GM12878 (cell line): ENCODE results near the gene CACNA2D1.
"Not testable (repeated sequence)": the region's sequence is repeated elsewhere in the genome, so short reads cannot be mapped to it uniquely, and the experiment has no call there.

Experiments used
- BRCA1 ChIP-seq: IDR thresholded peaks from 2 replicates; pipeline ENCODE4 v1.6.1; 2011; ENCODE audit warnings: low read depth, low read length, improper control_type of control experiment
- TF ChIP-seq, protein P1 (sequence below): IDR thresholded peaks from 2 replicates; pipeline ENCODE4 v1.6.1; 2011; ENCODE audit warnings: borderline replicate concordance, low read depth, mild to moderate bottlenecking, moderate library complexity, low read length; ENCODE audit not compliant: insufficient read depth, poor library complexity, severe bottlenecking
- TF ChIP-seq, protein P2 (sequence below), 3 experiments: IDR thresholded peaks in 2 of 3; conservative IDR thresholded peaks in 1 of 3; 2 replicates each; pipeline ENCODE4 v1.5.1; 2011; ENCODE audit warnings: low read depth in 3 of 3, low read length in 3 of 3, mild to moderate bottlenecking in 3 of 3, control low read depth in 2 of 3, moderate library complexity in 2 of 3, inconsistent platforms in 1 of 3, mixed read lengths in 1 of 3; ENCODE audit not compliant: control insufficient read depth in 2 of 3, insufficient read depth in 1 of 3; ENCODE audit errors: extremely low read depth in 1 of 3

DNA sequence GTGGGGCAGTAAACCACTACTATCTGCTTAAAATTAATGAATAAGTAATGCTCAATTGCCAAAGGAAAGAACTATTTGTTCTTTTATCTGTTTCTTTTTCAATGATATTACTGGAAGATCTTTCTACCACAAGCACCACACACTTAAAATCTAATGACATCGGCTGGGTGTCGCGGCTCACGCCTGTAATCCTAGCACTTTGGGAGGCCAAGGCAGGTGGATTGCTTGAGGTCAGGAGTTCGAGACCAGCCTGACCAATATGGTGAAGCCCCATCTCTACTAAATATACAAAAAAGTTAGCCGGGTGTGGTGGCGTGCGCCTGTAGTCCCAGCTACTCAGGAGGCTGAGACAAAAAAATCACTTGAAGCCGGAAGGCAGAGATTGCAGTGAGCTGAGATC lies 10.8 kb downstream of the CACNA2D1 start:
- TF ChIP-seq BRCA1 = not testable (repeated sequence)
- TF ChIP-seq, protein P1, sequence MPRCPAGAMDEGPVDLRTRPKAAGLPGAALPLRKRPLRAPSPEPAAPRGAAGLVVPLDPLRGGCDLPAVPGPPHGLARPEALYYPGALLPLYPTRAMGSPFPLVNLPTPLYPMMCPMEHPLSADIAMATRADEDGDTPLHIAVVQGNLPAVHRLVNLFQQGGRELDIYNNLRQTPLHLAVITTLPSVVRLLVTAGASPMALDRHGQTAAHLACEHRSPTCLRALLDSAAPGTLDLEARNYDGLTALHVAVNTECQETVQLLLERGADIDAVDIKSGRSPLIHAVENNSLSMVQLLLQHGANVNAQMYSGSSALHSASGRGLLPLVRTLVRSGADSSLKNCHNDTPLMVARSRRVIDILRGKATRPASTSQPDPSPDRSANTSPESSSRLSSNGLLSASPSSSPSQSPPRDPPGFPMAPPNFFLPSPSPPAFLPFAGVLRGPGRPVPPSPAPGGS = not testable (repeated sequence)
- TF ChIP-seq, protein P2, sequence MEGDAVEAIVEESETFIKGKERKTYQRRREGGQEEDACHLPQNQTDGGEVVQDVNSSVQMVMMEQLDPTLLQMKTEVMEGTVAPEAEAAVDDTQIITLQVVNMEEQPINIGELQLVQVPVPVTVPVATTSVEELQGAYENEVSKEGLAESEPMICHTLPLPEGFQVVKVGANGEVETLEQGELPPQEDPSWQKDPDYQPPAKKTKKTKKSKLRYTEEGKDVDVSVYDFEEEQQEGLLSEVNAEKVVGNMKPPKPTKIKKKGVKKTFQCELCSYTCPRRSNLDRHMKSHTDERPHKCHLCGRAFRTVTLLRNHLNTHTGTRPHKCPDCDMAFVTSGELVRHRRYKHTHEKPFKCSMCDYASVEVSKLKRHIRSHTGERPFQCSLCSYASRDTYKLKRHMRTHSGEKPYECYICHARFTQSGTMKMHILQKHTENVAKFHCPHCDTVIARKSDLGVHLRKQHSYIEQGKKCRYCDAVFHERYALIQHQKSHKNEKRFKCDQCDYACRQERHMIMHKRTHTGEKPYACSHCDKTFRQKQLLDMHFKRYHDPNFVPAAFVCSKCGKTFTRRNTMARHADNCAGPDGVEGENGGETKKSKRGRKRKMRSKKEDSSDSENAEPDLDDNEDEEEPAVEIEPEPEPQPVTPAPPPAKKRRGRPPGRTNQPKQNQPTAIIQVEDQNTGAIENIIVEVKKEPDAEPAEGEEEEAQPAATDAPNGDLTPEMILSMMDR (IDR thresholded peaks at IDR 0.05 in 2 of 3, conservative IDR thresholded peaks at IDR 0.05 in 1 of 3; ENCODE audit: control insufficient read depth in 2 of 3, extremely low read depth in 1 of 3, insufficient read depth in 1 of 3, low read depth in 3 of 3, low read length in 3 of 3) = not testable (repeated sequence)
